ENCODE results near the gene NSFL1C.
A peak's percentile ranks its signal among the peaks of the same experiment; 100 is the strongest.

The NSFL1C gene

GRCh38 chr20:1460275-1460674 is 6.4 kb downstream of the NSFL1C start:
- no peak for DNase-seq (ENCODE audit: low read depth, low spot score)

GRCh38 chr20:1457992-1458391 is 8.7 kb downstream of the NSFL1C start:
- no peak for DNase-seq (ENCODE audit: low read depth, low spot score)

DNA sequence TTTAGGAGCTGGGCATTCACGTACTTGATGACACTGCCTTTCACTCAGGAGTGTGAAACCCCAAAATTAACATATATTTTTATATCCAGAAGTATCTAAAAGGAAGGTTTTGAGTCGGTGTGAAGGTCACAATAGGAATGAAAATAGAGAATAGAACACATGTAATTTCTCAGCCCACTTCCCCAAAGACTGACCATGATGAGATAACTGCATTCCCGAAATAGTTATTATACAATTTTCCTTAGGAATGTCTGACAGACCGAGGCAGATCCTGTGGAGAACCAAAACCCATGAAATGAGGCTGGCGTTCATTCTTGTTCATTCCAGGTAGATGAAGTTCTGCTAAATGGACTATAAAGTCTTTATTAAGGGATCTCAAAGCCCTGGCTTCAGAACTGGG is 10.3 kb downstream of the NSFL1C start:
- no peak for DNase-seq (ENCODE audit: low read depth, low spot score)

GRCh38 chr20:1450926-1451491 is 15.6 kb downstream of the NSFL1C start:
- no peak for DNase-seq (ENCODE audit: low read depth, low spot score)

GRCh38 chr20:1449370-1449769 is 17.3 kb downstream of the NSFL1C start:
- DNase-seq (ENCODE audit: low read depth, low spot score): no peak

GRCh38 chr20:1448081-1448620 is 18.5 kb downstream of the NSFL1C start:
- no peak for DNase-seq (ENCODE audit: low read depth, low spot score)

DNA sequence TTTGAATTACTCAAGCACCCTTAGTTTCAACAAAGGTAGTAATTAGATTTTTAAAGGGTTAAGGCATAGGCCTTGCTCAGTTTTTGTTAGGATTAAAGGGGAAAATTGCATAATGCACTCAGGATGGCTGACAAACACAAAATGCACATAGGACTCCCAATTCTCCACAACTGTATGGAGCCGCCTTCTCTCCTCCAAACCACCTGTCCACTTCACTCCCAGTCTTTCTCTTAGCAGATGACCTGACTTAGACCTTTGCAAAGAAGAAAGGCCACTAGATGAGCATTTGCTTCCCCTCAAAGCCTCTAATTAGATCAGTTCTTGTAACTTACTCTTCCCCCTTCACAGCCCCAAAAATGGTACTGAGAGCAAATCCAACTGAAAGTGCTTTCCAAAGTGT is 20.1 kb downstream of the NSFL1C start:
- no peak for DNase-seq (ENCODE audit: low read depth, low spot score)

GRCh38 chr20:1443085-1443484 is 23.6 kb downstream of the NSFL1C start:
- no peak for DNase-seq (ENCODE audit: low read depth, low spot score)

DNA sequence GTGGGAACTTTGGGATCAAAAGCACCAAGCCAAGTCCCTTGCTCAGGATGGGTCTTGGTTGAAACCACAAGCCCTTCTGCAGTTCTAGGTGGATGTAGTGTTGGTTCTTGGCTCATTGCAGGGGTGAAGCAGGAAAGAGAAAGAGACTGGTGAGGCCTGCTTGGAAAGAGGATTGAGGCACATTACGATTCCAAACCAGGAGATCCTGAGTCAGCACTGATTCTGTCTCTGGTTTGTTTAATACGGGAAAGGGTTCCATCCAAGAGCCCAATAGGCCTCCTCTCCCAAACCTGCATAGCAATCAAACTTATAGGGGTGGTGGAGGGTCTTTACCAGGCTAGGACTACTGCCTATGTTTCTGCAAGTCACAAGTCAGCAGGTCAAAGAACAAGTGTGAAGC is 24.3 kb downstream of the NSFL1C start:
- no peak for DNase-seq (ENCODE audit: low read depth, low spot score)

DNA sequence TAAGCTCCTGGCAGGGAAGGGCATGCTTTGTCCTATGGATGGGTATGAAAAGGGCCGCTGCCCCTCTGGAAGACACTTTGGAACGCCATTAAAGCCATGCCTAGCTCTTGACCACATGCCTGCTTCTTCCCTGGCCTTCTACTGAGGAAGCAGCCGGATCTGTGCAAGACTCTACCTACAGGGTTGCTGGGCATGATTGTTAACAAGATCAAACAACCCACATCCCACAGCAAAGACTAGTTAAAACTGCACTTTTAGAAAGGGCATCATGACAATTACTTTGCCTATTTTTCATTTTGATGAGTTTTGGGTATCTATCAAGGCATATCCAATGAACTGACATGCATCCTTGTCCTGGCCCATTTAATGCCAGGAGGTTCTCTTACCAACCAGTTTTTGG is 25.5 kb downstream of the NSFL1C start:
- no peak for DNase-seq (ENCODE audit: low read depth, low spot score)

DNA sequence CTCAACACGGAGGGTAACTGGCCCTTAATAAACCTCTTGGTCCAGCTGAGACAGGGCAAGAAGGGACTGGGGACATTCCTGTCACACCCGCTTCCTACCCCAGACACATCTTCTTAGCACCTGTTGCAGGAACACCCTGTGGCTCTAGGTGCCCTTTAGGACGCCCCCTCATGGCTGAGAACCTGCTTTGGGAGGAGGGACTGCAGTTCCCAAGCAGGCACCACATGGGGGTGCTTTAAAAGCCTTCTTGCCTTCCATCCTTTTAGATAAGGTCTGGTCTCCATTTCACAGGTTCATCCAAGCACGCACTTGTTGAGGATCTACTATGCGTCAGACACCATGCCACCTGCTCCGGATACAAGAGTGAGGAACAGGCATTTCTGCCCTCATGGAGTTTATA is 26.6 kb downstream of the NSFL1C start:
- DNase-seq (ENCODE audit: low read depth, low spot score): no peak

- DNase-seq (ENCODE audit: low read depth, low spot score): no peak
Observed at GRCh38 chr20:1438361-1438760, 28.3 kb downstream of the NSFL1C start.

- peak; percentile 26 for DNase-seq (ENCODE audit: low read depth, low spot score)
Observed at GRCh38 chr20:1437235-1437904, 29.3 kb downstream of the NSFL1C start.

DNA sequence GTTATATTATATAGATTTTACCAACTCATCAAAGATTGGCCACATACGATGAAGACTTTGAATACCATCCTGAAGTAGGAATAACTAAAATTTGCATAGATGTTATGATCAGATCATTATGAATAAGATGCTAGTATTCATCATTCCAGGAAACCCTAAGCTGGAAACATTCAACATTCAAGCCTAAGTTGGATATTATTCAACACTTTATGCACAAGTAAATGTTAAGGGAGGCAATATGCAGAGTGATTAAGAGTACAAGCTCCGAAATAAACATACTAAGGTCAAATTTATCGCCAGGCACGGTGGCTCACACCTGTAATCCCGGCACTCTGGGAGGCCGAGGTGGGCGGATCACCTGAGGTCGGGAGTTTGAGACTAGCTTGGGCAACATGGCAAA is 30.4 kb downstream of the NSFL1C start:
- DNase-seq (ENCODE audit: low read depth, low spot score): no peak

- no peak for DNase-seq (ENCODE audit: low read depth, low spot score)
Observed at GRCh38 chr20:1435337-1435699, 31.3 kb downstream of the NSFL1C start.

DNA sequence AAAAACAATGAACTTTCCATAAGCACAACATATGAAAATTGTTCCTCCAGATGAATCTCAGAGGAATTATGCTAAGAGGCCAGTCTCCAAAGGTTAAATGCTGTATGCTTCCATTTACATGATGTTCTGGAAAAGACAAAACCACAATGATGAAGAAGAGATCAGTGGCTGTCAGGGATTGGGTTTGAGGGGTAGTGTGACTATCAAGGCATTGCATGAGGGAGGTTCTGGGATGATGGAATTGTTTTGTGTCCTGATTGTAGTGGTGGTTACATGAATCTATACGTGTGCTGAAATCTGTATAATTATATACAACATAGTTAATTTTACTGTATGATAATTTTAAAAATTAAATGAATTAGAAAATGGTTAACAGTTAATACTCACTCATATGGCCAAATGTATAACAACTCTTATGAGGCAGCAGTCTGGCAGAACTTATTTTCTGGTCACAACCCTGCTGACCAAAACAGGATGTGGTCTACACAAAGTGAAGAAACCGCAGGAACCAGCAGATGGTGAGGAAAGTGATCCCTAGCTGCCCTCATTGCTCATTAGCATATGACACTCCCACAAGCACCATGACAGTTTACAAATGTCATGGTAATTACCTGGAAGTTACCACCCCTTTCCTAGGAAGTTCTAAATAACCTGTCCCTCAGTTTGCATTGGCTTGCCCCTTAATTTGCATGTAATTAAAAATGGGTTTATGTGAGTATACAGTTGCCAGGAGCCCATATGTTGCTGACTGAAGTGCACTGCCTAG is 31.9 kb downstream of the NSFL1C start:
- DNase-seq (ENCODE audit: low read depth, low spot score): peak; percentile 31

GRCh38 chr20:1431158-1431557 is 35.5 kb downstream of the NSFL1C start:
- DNase-seq (ENCODE audit: low read depth, low spot score): no peak

- DNase-seq (ENCODE audit: low read depth, low spot score): no peak
Observed at GRCh38 chr20:1430004-1430451, 36.6 kb downstream of the NSFL1C start.

DNA sequence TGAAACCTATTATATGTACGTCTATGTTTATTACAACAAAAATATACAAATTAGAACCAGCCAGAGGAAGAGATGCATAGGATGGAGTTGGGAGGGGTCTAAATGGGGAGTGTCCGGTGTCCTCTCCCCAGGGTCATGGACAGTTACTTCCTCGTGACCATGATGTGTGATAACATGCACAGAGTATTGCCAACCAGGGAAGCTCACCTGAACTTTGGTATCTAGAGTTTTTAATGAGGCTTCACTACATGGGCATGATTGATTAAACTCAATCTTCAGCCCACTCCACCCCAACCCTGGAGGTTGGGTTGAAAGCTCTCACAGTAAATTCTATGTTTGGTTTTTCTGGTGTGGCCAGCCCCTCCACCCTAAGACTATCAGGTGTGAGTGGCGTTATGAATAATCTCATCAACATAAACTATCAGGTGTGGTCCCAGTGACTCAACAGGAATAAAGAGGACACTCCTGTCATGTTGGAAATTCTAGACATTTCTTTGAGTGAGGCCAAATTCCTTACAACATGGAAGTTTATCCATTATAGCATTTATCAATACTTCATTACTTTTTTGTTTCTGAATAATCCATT is 37.4 kb downstream of the NSFL1C start:
- no peak for DNase-seq (ENCODE audit: low read depth, low spot score)

DNA sequence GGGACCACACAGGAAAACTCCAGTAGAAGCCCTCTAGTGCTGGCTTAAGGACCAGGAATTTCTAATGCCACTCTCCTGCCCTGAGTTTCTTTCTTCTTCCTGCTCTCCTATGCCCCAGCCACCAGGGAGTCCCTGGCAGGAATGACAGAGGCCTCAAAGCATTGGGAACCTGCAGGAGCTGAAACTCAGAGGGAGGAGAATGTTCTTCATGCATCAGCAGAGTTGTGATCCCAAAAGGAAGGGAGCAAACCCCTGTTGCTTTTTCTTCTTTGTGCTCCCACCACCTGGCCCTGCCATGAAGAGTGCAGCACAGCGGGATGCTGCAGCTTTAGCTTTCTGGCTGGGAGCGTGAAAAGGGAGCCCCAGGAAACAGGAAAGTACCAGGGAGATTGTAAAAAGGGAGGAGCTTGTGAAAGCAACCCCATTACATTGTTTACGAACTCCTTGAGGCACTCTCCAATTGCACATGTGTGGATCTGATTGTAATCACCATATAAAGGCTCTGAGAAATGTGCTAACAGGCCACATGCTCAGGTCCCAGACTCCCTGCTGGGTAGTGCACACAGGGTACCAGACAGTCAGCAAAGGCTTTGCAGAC is 39.1 kb downstream of the NSFL1C start:
- peak; percentile 73 for DNase-seq (ENCODE audit: low read depth, low spot score)

- DNase-seq (ENCODE audit: low read depth, low spot score): no peak
Observed at GRCh38 chr20:1426231-1426849, 40.3 kb downstream of the NSFL1C start.

GRCh38 chr20:1424336-1424735 is 42.3 kb downstream of the NSFL1C start:
- DNase-seq (ENCODE audit: low read depth, low spot score): no peak
